ENCODE data around the gene SUSD1. TPM values are rescaled to one million over a fixed set of nuclear protein-coding genes. Genes with fewer than 3 reads are reported as not detected.

The SUSD1 gene
- total RNA-seq, 1 experiment from 2014 or later: 7.9 TPM

DNA sequence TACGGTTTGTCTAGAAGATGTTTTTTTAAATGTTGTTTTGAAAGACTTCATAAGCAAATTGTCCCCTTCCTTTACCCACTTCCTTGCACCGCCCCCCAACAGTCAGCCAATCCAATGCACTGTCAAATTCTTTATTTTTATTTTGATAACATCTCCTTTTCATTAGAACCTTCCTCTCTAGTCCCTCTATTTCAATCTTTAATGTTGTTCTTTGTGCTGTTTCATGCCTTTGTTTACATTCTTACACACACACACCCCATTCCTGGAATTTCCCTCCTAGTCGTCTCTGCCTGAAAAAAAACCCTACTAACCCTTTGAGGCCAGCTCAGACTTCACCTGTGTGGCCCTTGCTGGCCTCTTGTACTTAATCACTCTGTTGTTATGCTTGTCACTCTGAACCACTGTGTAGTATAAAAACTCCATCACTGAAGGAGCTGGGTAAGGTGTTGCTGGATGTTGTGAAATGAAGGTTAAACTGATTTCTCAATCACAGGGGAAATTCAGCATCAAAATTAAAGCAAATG, 145.1 kb downstream of the SUSD1 start:
- Histone ChIP-seq H3K4me1 (ENCODE audit: control insufficient read depth in 1 of 2, insufficient read depth in 2 of 2, low read length in 2 of 2) (peaks cover 26 to 36% of the 10 kb centered on the region in 2 experiments), H3K9ac (ENCODE audit: low read length) (peak overlapping the region; percentile 5), H2AFZ (ENCODE audit: low read depth, low read length, poor library complexity, severe bottlenecking) (no peak overlapping the region), H3K79me2 (ENCODE audit: insufficient read depth, low read length) (no peaks in the 10 kb centered on the region), H3K9me3 (ENCODE audit: control insufficient read depth in 1 of 2, insufficient read depth in 1 of 2, low read depth in 1 of 2, low read length in 2 of 2) (no peaks in the 10 kb centered on the region), H3K36me3 (ENCODE audit: control insufficient read depth in 1 of 2, insufficient read depth in 2 of 2, low read length in 2 of 2) (no peaks in the 10 kb centered on the region), H3K4me2 (ENCODE audit: low read length) (peak overlapping the region; percentile 51), H3K27me3 (ENCODE audit: insufficient read depth, low read length) (no peaks in the 10 kb centered on the region), H4K20me1 (ENCODE audit: insufficient read depth) (no peaks in the 10 kb centered on the region), H3K9me2 (ENCODE audit: insufficient read depth) (no peaks in the 10 kb centered on the region), H3K4me3 (replicated peaks in 1 of 2; ENCODE audit: low read depth in 1 of 2, low read length in 2 of 2) (0 out of 4 replicates have a peak overlapping the region, but pooled peaks of 1 of the 2 experiments have one; percentile 1), H3K27ac (ENCODE audit: low read depth, low read length) (no peak overlapping the region)
- ChIA-PET POLR2A (interaction anchor here (0.7 kb wide), 1 partner anchor 1458 kb away, joined by 3 read pairs; no protein-coding TSS in a partner anchor), CTCF (no interaction called here), RAD21 (ENCODE audit: low non-redundant PET in 1 of 2, low total read pairs in 2 of 2, uncharacterized antibody in 2 of 2, unreplicated experiment in 2 of 2) (no interaction called here)
- intact Hi-C loops (cut with micrococcal nuclease): no loop called here
- no TSS peak for BruUV-seq (replicated peaks)
- ATAC-seq (peak; percentile 82), DNase-seq (ENCODE audit: low read depth, low spot score) (no peak)
- TF ChIP-seq SP1 (IDR thresholded peaks at IDR 0.05; ENCODE audit: low read depth) (peak; percentile 35; the same call in 1 of the 2 replicates), RAD21 (IDR thresholded peaks at IDR 0.05; ENCODE audit: low read depth) (0 out of 2 replicates have a peak, but pooled peaks have one; percentile 9), JUND (IDR thresholded peaks at IDR 0.05) (0 out of 2 replicates have a peak, but pooled peaks have one; percentile 9), CBX3 (IDR thresholded peaks at IDR 0.05; ENCODE audit: low read depth) (peak; percentile 27; the same call in 1 of the 2 replicates), EZH2phosphoT487 (IDR thresholded peaks at IDR 0.05; ENCODE audit: borderline replicate concordance) (no peak), ELF1 (IDR thresholded peaks at IDR 0.05; ENCODE audit: borderline replicate concordance, low read depth) (no peak), CEBPB (IDR thresholded peaks at IDR 0.05; ENCODE audit: low read depth) (peak; percentile 57), SIN3A (IDR thresholded peaks at IDR 0.05; ENCODE audit: low read depth) (0 out of 2 replicates have a peak, but pooled peaks have one; percentile 24), TCF7L2 (IDR thresholded peaks at IDR 0.05; ENCODE audit: borderline replicate concordance, extremely low read depth, insufficient read depth, insufficient read length) (no peak)
- TF ChIP-seq, protein P1, sequence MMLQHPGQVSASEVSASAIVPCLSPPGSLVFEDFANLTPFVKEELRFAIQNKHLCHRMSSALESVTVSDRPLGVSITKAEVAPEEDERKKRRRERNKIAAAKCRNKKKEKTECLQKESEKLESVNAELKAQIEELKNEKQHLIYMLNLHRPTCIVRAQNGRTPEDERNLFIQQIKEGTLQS (IDR thresholded peaks at IDR 0.05): no peak

Data from HCT116 (cell line).